ENCODE data around the gene STAT5A.

STAT5A gene

DNA sequence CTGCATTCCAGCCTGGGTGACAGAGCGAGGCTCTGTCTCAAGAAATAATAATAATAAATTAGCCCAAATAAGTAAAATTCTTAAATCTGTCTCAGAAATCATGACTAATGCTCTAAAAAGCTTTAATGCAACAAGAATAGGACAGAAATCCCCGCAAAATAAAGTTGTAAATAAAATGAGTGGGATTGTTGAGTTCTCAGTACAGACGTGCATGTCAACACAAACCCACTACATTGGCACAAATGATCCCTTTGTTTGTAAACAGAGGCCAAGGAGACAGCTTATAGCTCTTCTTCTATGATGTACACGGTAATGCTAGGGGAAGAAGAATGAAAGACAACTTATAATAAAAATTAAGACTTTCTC, 18.1 kb upstream of the STAT5A start:
- DNase-seq: no peak

DNA sequence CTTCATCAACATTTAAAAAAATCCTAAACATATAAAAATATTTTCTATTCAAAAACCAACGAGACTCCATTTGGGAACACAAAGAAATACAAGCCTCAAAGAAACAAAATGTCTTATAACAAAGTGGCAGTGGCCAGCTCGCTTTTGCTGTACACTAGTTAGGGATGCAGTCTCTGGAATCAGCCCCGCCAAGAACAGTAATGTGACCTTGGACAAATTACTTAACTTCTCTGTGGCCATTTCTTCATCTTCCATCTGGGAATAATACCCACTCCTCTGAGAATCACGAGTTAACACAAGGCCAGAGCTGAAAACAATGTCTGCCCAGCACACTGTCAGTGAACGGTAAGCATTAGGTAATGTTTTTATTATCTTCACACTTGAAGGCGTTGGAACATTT, 17.7 kb upstream of the STAT5A start:
- no peak for DNase-seq

DNA sequence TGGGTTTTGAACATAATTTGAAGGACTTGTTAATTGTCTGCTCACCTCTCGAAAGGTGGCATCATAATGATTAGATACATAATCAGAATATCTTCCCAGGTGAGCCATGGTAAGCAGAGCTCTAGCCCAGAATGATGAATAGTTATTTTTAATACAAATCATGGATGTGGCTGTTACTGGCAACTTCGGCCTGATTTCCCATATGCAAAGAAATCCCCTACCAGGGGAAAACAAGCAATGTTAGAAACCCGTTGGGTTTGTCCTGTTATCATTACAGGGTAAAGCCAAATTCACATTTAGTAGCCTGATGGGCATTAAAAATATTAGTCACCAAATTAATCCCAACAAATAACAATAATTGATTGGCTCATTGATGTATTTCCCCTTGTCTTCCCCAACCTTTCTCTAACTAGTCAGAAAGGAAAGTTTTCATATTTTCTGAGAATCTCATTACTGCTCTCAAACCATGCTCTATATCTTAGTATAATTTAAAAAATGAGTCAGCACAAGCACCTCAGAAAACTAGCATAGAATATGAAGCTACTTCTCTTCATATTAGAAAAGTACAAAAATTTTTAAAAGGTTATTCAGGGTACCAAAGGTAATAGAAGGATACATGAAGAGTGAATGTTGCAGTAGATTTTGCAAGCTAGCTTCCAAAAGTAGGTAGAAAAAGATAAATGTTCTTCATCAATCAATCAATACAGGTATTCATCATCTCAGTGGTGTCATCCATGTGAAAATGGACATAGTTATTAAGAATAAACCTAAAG, 17.1 kb upstream of the STAT5A start:
- no peak for DNase-seq

DNA sequence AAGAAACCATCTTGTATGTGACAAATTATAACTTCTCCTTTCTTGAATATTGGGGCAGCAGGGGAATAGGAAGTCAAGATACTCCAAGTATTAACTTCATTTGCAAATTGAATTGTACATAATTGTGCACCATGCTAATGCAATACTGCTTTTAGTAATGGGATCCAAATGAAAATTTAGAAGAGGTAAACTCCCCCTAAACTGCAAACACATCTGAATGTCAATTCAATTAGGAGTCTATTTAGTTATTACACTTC, 16.6 kb upstream of the STAT5A start:
- no peak for DNase-seq

DNA sequence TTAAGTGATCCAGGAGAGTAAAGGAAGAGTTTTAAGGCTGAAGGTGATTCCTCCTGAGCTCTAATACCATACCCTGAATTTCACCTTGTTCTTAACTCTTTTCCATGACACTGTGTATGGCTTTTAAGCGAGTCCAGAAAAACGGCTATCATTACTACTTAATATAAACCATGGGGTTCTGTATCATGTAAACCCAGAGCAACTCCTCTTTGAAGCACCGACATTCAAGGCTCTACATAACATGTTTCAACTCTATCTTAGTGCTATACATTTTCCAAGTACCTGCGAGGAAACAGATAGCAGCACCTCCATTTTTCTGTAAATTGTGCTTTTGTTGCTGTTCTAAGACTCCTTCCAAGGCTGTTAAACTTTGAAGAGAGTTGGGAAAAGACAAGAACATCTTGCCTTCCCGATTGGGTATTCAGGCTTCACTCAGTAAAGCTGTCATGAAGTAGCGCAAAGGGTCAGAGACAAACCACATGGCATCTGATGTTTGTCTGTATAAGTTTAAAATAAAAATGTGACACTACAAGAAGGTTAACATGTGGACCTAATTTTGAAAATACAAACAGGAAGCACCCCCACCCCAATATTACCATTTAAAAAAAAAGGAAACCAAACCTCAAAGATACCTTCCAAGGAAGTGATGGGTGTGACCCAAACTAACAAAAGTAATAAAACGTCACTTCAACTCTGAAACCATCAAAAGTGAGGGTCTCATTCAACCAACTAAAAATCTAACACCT, 16.0 kb upstream of the STAT5A start:
- DNase-seq: no peak

DNA sequence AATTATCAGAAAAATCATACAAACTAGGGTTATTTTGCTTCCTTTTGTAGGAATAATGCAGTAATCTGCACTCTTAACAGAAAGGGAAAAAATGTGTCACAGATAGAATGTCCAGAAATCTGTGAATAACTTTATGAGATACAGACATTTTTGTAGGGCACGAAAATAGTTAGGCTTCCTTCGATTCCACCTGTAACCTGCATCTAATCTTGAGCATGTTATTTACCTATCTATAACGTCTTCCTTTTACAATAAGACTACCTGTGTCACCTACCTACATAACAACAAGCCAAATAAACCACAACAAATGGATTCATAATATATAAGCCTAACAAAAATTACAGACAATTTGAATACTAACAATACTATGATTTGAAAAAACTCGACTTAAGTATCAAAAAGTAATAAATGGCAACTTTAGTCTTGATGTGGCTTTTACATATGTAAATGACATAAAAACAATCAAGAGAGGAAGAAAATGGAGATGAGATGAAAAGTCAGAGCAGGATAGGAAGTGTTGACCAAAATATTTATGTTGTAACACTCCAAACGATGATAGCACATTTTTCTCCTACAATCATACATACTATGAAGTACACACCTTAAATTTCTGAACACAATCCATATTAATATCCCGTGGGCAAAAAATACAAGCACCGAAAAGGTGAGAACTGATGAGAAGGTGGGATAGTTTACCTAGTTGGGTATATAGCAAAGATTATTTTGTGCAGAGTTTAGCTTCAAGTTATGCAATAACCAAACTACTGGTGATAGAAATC, 14.6 kb upstream of the STAT5A start:
- no peak for DNase-seq

DNA sequence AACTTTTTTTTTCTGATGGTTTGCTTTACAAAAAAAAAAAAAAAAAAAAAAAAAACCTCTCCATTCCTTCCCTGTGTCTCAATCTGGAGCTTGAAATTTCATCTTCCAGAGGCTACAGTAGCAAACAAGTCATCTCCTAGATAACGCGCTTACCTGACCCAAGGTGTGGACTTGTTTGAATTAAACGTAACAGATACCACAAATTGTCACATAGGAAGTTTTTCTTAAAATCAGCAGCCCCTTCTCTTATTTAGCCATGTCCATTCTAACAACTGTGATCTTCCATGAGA, 14.1 kb upstream of the STAT5A start:
- DNase-seq: no peak

DNA sequence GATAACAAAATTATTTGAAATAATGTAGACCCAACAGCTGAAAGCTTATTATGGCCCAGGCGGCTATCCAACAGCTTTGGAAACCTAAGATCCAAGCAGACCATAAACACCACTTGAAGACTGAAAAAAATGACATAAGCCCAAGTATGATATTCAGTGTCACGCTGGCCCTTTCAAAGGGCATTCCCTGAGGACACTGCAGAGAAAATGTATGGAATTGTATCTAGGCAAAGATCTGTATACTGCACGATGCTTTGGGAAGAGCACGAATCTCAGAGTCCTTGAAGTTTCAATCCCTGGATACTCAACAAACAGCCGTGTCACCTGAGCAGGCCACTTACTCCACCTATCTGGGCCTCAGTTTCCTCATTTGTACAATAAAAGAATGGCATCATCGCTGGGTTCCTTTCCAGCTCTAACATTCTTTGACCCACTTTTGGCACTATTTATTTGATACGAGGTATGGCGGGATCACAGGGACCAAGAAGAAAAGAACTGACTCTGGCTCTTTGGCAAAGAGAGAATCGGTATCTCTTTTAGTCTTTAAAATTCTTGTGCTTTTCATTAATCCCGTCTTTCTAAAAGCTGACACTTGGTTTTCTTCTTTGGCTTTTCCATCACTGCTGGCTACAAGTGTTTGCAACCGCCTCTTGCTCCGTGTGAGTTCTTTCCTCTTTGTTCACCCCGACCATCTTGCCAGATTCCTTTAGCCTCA, 13.3 kb upstream of the STAT5A start:
- DNase-seq: no peak

DNA sequence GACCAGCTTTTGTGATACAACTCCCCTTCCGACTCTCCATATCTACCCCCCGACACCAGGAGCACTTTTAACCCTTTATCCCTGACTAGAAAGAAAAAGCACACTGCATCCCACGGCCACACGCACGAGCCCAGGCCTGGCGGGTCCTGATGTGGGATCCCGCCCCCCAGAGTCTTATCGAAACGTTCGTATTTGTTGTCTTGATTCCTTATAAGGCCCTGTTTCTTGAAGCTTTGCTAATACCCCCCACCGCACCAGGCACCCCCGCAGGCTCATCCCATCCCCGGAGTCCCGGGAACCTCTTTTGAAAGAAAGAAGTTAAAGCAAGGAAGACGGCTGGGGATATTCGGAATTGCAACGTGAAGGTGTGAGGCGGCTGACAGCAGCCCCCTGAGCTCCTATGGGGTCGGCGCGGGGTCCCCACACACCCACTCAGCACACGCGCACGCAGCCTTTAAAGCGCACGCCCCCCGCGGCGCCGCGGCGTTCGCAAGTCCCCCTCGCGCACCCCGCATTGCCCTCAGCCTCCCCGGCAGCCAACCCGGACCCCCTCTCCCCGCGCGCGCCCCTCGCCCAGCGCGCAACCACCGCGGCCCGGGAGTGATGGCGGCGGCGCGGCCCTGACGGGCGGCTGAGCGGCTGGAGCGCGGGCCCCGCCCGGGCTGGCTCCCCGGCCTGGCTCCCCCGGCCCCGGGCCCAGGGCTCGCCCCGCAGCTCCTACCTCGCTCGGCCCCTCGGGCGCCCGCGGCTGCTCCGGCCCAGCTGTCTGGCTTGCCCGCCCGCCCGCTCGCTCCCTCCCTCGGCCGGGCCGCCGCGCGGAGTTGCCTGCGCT, 12.6 kb upstream of the STAT5A start:
- DNase-seq: peak; percentile 57

DNA sequence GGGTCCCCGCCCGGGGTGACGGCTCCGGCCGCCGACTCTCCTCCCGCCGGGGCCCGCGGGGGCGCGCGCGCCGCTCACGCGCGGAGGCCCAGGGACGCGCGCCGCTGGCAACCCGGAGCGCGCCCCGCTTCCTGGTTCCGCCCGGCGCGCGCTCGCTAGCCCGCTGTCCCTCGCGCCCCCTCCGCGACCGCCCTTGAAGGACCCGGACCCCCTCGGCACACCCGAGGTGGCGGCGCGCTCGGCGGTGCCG, 12.0 kb upstream of the STAT5A start, which contains the start of gene STAT5B:
Gene STAT5B (minus strand): TSS at position 33 of the 250 bp plus-strand sequence. CDS start 44,264 bp downstream, outside the sequence.
- peak; percentile 71 for DNase-seq

DNA sequence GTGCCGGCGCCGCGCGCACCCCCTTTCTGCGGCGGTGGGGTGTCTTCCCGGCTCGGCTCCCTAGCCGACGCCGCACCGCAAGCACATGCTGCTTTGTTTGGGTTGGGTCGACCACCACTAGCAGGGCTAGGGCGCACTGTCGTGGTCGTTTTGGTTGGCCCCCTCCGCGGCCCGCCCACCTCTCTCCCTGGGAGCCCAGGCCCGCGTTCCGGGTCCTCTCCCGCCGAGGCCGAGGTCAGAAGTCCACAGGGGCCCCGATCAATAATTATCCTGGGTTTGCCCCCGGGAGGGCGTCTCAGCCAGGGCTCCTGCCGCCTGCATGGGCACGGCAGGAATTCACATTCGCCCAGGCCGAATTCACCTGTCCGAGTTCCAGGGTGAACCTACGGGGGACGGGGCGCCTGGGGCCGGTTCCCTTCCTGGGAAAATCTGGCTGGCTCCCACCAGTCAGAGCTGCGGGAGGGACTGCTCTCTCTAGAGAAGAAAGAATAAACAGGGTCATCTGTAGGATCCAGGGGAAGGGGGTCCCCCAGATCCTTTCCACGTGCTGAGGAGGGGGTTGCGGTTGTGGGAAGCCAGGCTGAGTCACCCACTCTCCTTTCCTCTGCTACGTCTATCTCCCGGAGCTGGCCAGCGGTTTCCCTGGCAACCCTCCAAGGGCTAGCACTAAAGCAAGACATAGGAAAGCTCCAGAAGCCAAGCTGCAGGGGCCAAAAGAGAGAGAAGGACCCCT, 11.5 kb upstream of the STAT5A start:
- peak; percentile 31 for DNase-seq

DNA sequence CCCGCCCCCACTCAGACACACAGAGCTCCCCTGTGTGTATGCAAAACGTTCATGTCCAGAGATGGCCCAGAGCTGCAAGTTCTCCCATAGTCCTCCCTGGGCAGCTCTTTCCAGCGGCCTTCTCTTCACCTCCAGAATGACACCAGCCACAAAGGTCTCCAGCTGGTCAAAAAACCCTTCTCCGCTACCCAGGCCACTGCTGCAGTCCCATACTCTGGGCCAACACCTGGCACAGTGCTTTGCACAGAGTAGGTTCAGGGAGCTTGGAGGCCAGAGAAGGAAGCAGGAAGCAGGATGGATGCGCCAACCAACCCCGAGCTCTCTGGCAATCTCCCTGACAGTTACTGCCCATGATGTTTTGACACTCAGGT, 11.0 kb upstream of the STAT5A start:
- no peak for DNase-seq

DNA sequence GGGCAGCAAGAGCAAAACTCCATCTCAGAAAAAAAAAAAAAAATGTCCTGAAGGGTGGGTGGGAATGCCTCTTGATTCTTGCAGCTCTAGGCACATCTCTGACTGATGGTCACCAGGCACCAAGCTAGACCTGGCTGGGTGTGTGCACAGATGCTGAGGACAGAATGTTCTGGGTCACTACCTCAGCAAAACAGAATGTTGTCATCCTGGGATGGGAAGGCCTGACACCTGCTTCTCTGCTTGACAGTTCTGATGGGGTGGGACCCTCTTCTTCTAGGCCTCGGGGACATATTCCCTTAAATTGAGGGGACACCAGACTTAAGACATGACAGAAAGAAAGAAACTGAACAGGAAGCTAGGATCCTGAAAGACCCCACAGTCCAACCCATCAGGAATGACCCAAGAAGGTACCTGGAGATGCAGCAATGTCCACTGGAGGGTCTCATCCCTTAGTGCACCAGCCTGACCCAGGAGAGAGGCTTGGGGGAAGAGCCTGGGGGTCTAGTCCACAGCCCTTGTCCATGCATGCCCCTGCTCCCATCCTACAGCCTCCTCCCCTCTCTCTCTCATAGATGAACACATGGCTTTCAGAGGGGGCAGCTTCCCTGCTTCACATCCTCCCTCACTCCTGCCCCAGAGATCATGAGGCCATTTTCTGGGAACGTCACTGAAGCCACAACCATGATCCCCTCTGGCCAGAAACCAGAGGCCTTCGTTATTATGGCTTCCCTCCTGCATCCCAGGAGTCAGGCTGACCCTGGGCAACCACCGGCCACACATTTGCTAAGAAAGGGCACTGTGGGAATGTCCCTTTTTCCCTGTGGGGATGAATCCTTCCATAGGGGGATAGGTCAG, 8.3 kb upstream of the STAT5A start:
- DNase-seq: no peak

DNA sequence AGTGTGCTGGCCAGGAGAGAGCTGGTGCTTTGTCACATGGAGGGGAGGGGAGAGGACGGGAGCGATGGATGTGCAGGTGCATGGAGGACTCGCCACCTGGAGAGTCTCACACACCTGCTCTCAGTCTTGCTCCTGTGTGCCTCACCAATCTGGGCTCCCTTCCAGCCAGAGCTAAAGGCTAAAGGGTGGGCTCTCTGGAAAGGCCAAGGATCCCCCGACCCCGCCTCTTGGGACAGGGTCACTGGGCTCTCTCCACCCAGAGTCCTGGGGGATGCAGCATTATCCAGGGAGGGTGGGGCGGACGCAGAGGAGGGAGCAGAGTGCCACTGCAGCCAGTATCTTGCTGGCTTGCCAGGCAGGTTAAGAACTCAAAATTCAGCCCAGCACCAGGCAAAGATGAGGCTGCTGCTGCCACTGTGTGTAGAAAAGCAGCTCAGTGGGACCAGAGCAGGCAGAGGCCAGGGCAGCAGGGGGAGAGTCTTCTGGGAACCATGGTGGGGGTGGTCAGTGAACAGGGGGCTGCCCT, 6.7 kb upstream of the STAT5A start:
- peak; percentile 86 for DNase-seq

DNA sequence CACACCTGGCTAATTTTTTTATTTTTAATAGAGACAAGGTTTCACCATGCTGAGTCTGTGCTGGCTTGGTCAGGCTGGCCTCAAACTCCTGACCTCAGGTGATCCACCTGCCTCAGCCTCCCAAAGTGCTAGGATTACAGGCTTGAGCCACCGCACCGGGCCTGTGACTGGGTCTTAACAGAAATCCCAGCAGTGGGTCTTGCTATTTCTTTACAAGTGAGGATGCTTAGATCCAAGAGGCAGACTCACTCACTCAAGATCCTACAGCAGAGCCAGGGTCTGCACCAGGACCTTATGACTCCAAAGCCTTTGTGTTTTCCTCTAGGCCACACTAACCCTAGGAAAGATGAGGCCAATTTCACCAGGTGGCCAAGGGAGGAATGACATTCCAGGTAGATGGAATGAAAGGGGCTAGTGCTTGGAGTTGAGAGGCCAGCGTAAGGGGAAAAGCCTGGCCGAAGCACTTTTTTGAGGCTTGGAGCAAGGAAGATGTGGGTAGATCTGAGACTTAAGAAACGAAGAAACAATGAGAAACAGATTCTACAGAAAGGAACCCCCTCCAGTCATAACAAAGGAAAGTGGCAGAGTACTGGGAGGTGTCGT, 5.7 kb upstream of the STAT5A start:
- no peak for DNase-seq

DNA sequence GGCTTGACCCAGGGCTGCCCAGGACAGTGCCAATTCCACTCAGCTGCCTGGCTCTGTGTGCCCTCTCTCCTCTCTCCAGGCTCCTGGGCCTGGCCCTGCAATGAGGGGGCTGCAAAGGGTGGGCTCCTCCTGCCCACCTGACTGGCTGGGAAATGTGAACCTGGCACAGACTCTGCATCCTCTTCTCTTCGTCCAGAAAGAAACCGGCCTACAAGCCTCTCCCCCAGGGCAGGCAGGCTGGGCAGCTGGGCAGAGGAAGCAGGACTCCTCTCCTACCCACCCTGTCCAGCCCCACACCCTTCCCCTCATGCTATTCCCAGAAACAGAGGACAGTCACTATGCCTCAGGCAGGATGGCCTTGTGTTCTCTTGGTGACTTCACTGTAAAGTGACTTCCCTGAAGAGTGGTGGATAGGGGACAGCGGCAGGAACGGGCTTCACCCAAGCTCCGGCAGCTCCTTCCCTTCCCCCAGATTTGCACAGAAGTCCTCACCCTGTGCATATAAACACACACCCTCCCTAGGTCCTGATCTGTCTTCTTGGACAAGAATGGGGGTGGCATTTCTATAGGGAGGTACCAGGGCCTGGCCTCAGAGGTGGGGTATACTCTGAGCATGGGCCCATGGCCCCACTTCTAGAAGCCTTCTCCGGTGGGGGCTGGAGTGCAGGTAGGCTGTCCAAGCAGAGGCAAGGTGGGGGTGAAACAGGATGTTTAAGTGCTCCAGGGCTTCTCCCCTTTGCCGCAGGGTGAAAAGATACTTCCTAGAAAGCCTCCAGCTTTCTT, 4.9 kb upstream of the STAT5A start:
- DNase-seq: no peak

DNA sequence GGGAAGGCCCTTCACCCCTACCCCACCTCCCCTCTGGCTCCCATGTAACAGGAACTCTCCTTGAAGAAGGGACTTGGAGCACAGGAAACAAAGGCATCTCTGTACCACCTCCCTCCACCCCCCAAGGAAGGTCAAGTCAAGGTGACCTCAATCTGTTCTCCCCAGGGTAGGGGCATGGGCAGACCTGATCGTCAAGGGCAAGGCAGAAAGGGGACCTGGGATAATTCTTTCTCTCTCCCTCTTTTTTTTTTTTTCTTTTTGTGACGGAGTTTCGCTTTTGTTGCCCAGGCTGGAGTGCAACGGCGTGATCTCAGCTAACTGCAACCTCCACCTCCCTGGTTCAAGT, 4.3 kb upstream of the STAT5A start:
- DNase-seq: no peak

DNA sequence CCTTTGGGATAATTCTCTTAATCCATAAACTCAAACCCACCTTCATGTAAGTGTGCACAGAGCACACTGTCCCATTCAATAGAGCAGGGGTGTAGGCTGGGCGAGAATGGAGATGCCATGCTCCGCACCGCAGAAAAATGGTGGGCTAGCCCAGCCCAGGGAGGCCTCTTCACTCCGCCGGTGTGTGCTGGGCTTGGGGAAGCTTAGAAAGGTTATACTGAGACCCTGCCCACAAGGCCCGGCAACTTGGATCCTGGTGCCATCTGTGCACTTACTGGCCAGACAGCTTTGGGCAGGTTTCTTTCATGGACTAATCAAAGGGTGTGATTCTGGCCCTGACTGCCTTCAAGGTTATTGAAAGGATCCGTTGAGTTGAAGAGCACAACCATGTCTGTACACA, 3.7 kb upstream of the STAT5A start:
- DNase-seq: no peak

DNA sequence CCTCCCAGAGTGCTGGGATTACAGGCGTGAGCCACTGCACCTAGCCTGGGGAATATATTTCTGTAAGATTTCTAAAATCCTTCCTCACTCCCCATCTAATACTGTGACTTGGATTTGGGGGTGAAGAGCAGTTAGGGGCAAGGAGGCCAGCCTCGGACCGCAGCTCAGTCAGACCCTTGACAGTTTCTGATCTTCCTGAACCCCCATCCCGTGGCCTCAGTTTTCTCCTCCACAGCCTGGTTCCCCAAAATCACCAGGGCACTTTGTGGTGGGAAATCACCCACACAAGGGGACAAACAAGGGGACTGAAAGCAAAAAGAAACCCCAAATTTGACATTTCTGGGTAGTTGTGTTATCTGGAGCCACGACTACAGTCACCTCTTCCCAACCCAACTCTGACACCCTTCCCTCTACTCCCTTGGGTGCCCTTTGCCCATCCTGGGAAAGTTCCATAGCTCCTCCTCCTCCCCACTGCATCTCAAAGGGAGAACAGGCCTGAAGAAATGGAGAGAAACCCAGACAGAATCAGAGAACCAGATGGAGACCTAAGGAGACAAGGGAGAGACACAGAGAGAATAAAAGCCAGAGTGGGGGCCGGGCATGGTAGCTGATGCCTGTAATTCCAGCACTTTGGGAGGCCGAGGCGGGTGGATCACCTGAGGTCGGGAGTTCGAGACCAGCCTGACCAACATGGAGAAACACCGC, 2.8 kb upstream of the STAT5A start:
- no peak for DNase-seq

All from NCI-H345 (cell line).